Psoas muscle (tissue), 8 donors: ENCODE results near the gene GALNT14. TPM values are rescaled to one million over a fixed set of nuclear protein-coding genes. Genes with fewer than 3 reads are reported as not detected.

Experiments used
- ATAC-seq, 4 donors: fragments of 200-7000 bp; cut with Tn5 transposase; one replicate each; pipeline ENCODE4 v1.9.1; 2020; ENCODE audit warnings: moderate library complexity in 3 of 4, mild to moderate bottlenecking in 2 of 4
- DNase-seq, 2 donors: peaks; one replicate each; pipeline ENCODE4 v3.0.0-alpha.2; 2020
- H3K27ac ChIP-seq: fragments of 200-600 bp; one replicate; pipeline ENCODE4 v1.8.0; 2022
- H3K27me3 ChIP-seq, 3 donors: fragments of 200-600 bp in 1 of 3; one replicate each; pipeline versions ENCODE4 v1.6.1 to v1.8.0; 2013 to 2022; ENCODE audit warnings: low read length in 2 of 3, mild to moderate bottlenecking in 2 of 3, moderate library complexity in 1 of 3; ENCODE audit not compliant: insufficient read depth in 3 of 3
- H3K36me3 ChIP-seq, 2 donors: fragments of 200-600 bp in 1 of 2; one replicate each; pipeline versions ENCODE4 v1.6.1 to v1.8.0; 2013 to 2022; ENCODE audit warnings: low read depth in 1 of 2, mild to moderate bottlenecking in 1 of 2, moderate library complexity in 1 of 2; ENCODE audit not compliant: insufficient read depth in 1 of 2
- H3K4me1 ChIP-seq: fragments of 200-600 bp; one replicate; pipeline ENCODE4 v1.8.0; 2022
- H3K4me3 ChIP-seq: fragments of 200-600 bp; one replicate; pipeline ENCODE4 v1.8.0; 2022; ENCODE audit warnings: mild to moderate bottlenecking
- H3K9me3 ChIP-seq: fragments of 200-600 bp; one replicate; pipeline ENCODE4 v1.8.0; 2022
- WGBS, 3 donors: extraction: QIAGEN DNeasy Blood & Tissue Kit; methylation state at CpG; one replicate each; pipeline versions ENCODE4 v1.1.6 to v1.1.7; 2013; 5-methylcytosine and 5-hydroxymethylcytosine counted together
- intact Hi-C, 2 donors: fragments of 100-400 bp; cut with DNase I; formaldehyde crosslinking; loops; one replicate each; pipeline versions ENCODE4 v1.11.0 to v1.14.2; 2022
- polyA plus RNA-seq, 3 donors: library from polyadenylated mRNA; stranded (reverse); fragments of 200-250 nt; gene quantifications; one replicate each; pipeline ENCODE4 v1.2.3, GENCODE V29; 2013
- total RNA-seq, 4 donors: library from RNA; stranded (reverse); fragmentation: NEBNext Ultra II Directional in 2 of 4; extraction: Animal tissue kit (Norgen Biotek cat#: 25700) in 2 of 4; gene quantifications; one replicate each; pipeline versions ENCODE4 v1.2.1 to v1.2.4, GENCODE V29; 2021 to 2023
- TF ChIP-seq, protein P1 (sequence below): fragments of 200-600 bp; IDR thresholded peaks from one replicate; pipeline ENCODE4 v1.8.0; 2022; ENCODE audit warnings: antibody characterized with exemption
- donor health status: healthy with polysubstance abuse.
- donor health status: DM: no; HTN: no; CAD: no; lungs with moderate emphysema.
- donor health status: Bipolar disorder and iron deficiency.
- donor health status: healthy.
- donor health status: DM: yes; HTN: yes; CAD: no.
- donor health status: DM: no; HTN: no; CAD: no.
- donor health status: DM: no; HTN: no; CAD: no.
- donor health status: DM: yes; HTN: yes; CAD: no.

Gene GALNT14
- total and polyA plus RNA-seq, 7 donors, result 0.13 to 0.54 (median 0.24) TPM; not detected in 1

DNA sequence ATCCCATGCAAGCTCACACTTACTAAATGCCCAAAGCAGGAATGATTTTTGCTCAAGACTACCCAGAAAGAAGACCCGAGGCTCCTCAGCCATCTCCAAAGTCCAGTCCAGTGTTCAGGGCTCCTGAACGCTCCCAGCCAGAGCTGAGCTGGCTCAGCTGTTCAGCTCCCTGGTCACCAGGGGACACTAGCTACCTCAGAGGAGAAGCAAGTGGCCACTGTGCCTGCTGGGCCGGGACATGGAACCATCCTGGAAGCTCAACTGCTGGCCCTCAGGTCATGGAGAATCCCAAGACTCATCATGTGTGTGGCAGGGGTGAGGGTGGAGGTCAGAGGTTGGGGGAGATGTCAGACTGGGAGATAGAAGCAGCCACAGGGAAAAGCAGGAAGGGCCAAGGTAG lies 89.0 kb downstream of the GALNT14 start:
- 77 to 81% (median 81%) methylated on average over 3 of the region's 3 CpGs for WGBS, 3 donors
- Histone ChIP-seq H3K27ac (no peak overlapping the region), H3K4me1 (no peaks in the 10 kb centered on the region), H3K9me3 (no peaks in the 10 kb centered on the region), H3K4me3 (no peak overlapping the region), H3K27me3 (no peaks in the 10 kb centered on the region), H3K36me3 (no peaks in the 10 kb centered on the region)
- DNase-seq (no peak), ATAC-seq (no peak)
- intact Hi-C loops, result no loop called here
- TF ChIP-seq, protein P1, sequence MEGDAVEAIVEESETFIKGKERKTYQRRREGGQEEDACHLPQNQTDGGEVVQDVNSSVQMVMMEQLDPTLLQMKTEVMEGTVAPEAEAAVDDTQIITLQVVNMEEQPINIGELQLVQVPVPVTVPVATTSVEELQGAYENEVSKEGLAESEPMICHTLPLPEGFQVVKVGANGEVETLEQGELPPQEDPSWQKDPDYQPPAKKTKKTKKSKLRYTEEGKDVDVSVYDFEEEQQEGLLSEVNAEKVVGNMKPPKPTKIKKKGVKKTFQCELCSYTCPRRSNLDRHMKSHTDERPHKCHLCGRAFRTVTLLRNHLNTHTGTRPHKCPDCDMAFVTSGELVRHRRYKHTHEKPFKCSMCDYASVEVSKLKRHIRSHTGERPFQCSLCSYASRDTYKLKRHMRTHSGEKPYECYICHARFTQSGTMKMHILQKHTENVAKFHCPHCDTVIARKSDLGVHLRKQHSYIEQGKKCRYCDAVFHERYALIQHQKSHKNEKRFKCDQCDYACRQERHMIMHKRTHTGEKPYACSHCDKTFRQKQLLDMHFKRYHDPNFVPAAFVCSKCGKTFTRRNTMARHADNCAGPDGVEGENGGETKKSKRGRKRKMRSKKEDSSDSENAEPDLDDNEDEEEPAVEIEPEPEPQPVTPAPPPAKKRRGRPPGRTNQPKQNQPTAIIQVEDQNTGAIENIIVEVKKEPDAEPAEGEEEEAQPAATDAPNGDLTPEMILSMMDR, result no peak

DNA sequence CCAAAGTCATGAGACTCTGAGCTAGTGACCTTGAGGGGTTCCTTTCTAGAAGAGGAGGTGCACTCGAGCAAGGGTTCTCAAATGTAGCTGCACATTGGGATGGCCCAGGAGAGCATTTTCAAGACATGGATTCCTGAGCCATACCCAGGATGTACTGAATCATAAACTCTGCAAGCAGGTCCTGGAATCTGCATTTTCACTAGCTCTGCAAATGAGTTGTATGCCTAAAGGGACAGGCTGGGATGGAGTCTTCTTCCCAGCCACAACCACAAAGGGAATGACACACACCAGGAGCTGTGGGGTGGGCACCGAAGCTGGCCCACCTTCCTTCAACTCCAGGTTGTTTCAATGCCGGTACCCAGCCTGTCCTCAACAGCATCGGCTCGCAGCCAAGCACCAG lies 90.6 kb downstream of the GALNT14 start:
- Histone ChIP-seq H3K36me3 (no peaks in the 10 kb centered on the region), H3K27me3 (no peaks in the 10 kb centered on the region), H3K4me1 (no peaks in the 10 kb centered on the region), H3K27ac (no peak overlapping the region), H3K9me3 (no peaks in the 10 kb centered on the region), H3K4me3 (no peak overlapping the region)
- TF ChIP-seq, protein P1, result no peak
- WGBS, 3 donors, result 68 to 78% (median 69%) methylated on average over 5 of the region's 5 CpGs
- intact Hi-C loops, result no loop called here
- DNase-seq (no peak), ATAC-seq (no peak)

DNA sequence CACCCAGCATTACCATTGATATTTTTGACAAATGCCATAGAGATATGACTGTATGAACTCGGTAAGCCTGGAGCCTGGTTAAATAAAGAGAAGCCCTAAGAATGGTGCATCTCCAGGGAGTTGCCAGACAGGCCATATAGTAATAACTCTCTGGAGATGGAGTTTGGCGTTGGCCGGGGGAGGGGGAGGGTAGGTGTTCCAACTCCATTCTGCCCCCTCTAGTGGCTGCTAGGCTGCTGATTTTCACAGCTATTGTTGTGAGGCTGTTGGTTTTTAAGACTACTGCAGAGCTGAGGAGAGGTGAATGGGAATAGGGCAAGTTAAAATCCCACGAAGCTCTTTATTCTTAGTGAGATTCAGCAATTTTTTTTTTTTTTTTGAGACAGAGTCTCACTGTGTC lies 99.9 kb downstream of the GALNT14 start:
- Histone ChIP-seq H3K27me3 (no peaks in the 10 kb centered on the region), H3K36me3 (no peaks in the 10 kb centered on the region), H3K9me3 (peaks cover 16% of the 10 kb centered on the region), H3K27ac (no peak overlapping the region), H3K4me3 (no peak overlapping the region), H3K4me1 (no peaks in the 10 kb centered on the region)
- 67 to 80% (median 75%) methylated on average over 4 of the region's 4 CpGs for WGBS, 3 donors
- ATAC-seq, result no peak
- intact Hi-C loops, result no loop called here
- TF ChIP-seq, protein P1, result no peak
- no peak for DNase-seq

DNA sequence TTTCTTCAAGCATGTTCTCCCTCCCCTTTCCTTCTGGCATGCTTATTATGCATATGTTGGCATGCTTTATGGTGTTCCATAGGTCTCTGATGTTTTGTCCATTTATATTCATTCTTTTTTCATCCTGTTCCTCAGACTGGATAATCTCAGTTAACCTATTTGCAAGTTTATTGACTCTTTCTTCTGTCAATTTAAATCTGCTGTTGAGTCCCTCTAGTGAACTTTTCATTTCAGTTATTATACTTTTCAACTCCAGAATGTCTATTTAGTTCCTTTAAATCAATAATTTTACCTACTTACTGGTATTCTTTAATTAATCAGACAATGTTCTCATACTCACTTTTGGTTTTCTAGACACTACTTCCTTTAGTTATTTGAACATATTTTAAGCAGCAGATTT lies 101.2 kb downstream of the GALNT14 start:
- Histone ChIP-seq H3K27me3 (no peaks in the 10 kb centered on the region), H3K4me3 (no peak overlapping the region), H3K36me3 (no peaks in the 10 kb centered on the region), H3K9me3 (peaks cover 16% of the 10 kb centered on the region), H3K27ac (no peak overlapping the region), H3K4me1 (no peaks in the 10 kb centered on the region)
- DNase-seq (no peak), ATAC-seq (no peak)
- TF ChIP-seq, protein P1, result no peak
- intact Hi-C loops, result no loop called here

DNA sequence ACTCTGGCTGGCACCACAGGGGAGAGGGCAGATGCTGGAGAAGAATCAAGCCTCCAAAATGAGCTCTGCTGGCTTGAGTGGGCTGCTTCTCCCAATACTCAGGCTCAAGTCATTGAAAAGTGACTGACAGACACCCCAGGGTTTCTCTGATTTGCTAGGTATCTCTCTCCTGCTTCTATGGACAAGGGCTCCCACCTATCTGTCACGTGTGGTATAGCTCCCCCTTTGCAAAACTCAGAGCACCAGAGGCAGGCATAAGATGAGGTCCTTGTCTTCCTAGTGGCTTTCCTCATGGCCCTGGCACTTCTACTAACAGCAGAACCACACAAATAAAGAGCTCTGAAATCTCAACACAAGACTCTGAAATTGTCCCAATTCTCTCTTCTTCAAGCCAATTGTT lies 105.2 kb downstream of the GALNT14 start:
- no peaks in the 10 kb centered on the region for H3K4me1 ChIP-seq
- intact Hi-C loops, result no loop called here
- H3K36me3 ChIP-seq, result no peaks in the 10 kb centered on the region
- TF ChIP-seq, protein P1, result no peak
- peaks cover 0 to 2% (median 0%) of the 10 kb centered on the region in 3 donors for H3K27me3 ChIP-seq
- no peak overlapping the region for H3K27ac ChIP-seq
- DNase-seq (no peak), ATAC-seq (no peak)
- H3K4me3 ChIP-seq, result no peak overlapping the region
- 19 to 50% (median 28%) methylated on average over 1 of the region's 1 CpG for WGBS, 3 donors
- H3K9me3 ChIP-seq, result peaks cover 16% of the 10 kb centered on the region
